ENCODE measurements around the gene CEBPB.

GRCh38 chr20:50186987-50187402, 3.6 kb upstream of the CEBPB start:
- TF ChIP-seq, protein P1, sequence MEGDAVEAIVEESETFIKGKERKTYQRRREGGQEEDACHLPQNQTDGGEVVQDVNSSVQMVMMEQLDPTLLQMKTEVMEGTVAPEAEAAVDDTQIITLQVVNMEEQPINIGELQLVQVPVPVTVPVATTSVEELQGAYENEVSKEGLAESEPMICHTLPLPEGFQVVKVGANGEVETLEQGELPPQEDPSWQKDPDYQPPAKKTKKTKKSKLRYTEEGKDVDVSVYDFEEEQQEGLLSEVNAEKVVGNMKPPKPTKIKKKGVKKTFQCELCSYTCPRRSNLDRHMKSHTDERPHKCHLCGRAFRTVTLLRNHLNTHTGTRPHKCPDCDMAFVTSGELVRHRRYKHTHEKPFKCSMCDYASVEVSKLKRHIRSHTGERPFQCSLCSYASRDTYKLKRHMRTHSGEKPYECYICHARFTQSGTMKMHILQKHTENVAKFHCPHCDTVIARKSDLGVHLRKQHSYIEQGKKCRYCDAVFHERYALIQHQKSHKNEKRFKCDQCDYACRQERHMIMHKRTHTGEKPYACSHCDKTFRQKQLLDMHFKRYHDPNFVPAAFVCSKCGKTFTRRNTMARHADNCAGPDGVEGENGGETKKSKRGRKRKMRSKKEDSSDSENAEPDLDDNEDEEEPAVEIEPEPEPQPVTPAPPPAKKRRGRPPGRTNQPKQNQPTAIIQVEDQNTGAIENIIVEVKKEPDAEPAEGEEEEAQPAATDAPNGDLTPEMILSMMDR (IDR thresholded peaks at IDR 0.05): no peak
- TF ChIP-seq POLR2A (IDR thresholded peaks at IDR 0.05): no peak

Measured in body of pancreas (tissue), 4 donors.